GM18951 (cell line): ENCODE data around the gene NRDE2.

ENCODE experiments used
- POLR2A ChIP-seq: IDR thresholded peaks from 4 replicates; pipeline ENCODE4 v1.6.1; 2011; ENCODE audit warnings: mild to moderate bottlenecking; ENCODE audit not compliant: insufficient read length, insufficient read depth; ENCODE audit errors: extremely low read depth
- in situ Hi-C: fragments of 300-500 bp; cut with MboI; formaldehyde crosslinking; loops from one replicate; pipeline ENCODE4 v1.12.0; 2022; ENCODE audit warnings: low sequenced_read_pairs, mixed read lengths, inconsistent platforms; ENCODE audit not compliant: unreplicated experiment

NRDE2 gene

DNA sequence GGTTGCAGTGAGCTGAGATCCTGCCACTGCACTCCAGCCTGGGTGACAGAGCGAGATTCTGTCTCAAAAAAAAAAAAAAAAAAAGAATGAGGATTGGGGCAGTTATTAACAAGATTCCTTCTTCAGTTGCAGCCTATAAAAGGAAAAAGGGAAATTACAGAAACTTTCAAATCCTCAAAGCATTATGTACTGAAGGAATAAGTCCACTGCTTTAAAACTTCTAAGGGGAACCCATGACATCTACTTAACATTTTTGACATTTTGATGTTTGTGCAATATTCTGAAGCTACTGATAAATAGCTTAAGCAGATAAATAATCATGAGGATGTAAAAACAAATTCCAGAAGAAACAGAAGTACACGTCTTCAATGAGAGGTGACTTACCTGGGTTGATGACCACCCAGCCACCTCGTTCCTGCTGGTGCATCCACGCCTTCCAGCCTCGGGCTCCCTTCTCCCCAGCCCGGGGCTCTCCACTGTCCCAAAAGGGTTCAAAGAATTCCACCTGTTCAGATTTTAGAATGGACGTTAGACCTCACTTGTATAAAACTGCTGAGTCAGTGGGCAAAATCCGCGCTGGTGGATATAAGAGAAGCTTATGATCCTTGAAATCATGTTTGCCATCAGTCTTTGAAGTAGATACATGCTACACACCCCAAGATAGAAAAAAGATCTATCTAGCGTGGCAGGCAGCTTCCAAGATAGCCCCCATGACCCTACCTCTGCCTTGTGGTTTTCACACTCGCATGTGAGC, 33.7 kb downstream of the NRDE2 start:
- no peak for TF ChIP-seq POLR2A
- in situ Hi-C loops, result no loop called here

DNA sequence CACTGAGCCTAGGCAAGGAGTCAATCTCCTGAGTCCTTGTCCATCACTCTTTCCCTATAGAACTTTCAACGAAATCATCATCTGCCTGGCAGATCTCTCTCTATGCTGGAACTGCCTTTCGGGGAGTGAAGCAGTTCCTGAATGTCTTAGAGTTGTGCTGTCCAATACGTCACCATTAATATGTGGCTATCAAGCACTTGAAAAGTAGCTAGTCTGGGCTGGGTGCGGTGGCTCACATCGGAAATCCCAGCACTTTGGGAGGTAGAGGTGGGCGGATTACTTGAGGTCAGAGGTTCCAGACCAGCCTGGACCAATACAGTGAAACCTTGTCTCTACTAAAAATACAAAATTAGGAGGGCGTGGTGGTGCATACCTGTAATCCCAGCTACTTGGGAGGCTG, 35.1 kb downstream of the NRDE2 start:
- TF ChIP-seq POLR2A, result no peak

DNA sequence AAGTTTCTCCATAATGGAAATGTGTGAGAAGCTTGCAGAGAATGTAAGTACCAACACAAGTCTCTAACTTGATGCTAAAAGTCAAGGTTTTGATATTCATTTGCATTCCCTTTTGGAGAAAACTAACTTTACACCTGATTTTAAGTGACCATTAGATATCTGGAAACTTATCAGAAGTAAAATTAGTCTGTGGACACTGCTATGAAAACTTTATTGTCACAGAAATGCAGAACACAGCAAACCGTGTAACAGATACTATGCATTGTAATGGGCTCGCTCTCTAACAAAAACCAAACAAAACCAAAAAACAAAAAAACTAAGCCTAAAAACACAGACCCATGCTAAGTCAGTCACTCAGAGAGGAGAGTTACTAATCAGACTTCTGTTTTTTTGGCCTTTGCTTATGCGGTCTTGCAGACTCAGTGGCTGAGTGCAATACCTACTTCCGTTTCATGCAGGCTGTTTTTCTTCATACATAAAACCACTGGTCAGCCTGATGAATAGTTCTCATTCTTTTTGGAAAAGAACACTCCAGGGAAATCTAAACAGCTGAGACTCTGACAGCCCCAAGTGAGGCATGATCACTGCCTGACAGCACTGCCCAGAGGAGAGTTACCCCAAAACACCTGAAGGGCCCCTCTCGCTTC, 35.7 kb downstream of the NRDE2 start:
- in situ Hi-C loops, result no loop called here
- no peak for TF ChIP-seq POLR2A

More for the DNA sequence above, 35.1 kb downstream of the NRDE2 start:
- in situ Hi-C loops, result no loop called here

- in situ Hi-C loops, result no loop called here
- no peak for TF ChIP-seq POLR2A
Measured at GRCh38 chr14:90294872-90295271, 36.9 kb downstream of the NRDE2 start.

- no peak for TF ChIP-seq POLR2A
- in situ Hi-C loops, result no loop called here
Measured at GRCh38 chr14:90293766-90294730, 37.7 kb downstream of the NRDE2 start.

- TF ChIP-seq POLR2A, result no peak
- in situ Hi-C loops, result no loop called here
Measured at GRCh38 chr14:90291699-90292098, 40.0 kb downstream of the NRDE2 start.

DNA sequence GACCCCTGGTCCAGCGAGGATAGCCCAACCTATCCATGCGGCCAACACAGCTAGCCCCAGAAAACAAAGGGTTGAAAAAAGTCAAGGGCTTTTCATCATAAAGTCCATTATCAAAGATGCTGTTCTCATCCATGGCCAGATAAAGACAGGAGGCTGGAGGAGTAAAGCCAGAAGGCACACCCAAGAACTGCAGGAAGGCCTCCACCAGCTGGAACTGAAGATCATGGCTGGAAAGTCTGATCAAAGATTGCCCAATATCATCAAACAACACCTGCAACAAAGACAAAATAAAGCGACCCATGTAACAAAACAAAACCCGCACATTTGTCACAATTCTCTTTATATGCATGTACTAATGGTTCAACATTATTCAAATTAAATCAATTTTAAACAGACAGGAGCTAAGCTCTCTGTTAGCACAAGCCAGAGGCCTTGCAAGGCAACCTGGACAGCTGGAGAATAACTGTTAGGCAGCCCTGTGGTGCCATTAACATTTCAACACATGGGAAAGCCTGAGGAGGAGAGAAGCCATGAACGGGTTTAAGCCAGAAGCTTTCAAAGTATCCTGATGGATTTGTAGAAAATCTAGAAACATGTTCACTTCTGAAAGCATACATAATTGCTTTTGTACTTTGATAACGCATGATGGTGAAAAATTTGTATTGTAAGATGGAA, 41.3 kb downstream of the NRDE2 start:
- in situ Hi-C loops, result no loop called here
- no peak for TF ChIP-seq POLR2A

DNA sequence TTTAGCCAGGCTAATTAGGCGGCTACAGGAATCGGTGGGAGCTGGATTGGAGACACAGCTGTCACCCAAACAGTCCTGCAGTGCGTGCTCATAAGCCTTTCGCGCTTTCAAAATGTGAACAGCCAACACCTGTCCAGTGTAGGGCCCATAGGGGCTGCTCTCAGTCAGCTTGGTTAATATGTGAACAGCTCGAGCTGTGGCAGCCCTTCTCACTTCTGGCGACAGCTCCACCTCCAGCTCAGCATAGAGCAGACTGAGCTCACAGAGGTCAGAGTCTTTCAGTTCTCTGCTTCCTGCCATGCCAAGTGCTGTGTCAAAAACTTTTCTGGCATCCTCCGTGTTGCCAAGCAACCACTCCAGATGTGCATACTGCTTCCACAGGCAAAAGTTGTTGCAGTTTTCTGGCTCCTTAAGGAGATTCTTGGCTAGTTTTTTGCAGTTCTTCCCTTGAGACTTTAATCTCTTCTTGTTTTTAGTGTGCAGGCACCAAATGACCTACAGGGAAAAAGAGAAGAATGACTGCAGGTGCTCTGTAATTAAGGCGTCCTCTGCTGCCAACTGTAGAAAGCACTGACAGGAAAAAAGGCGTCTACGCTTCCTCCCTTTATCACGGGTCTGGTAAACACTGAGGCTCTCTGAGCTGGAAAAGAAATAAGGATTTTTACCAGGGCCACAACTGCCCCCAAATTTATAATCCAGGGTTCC, 42.9 kb downstream of the NRDE2 start:
- in situ Hi-C loops, result no loop called here
- no peak for TF ChIP-seq POLR2A

DNA sequence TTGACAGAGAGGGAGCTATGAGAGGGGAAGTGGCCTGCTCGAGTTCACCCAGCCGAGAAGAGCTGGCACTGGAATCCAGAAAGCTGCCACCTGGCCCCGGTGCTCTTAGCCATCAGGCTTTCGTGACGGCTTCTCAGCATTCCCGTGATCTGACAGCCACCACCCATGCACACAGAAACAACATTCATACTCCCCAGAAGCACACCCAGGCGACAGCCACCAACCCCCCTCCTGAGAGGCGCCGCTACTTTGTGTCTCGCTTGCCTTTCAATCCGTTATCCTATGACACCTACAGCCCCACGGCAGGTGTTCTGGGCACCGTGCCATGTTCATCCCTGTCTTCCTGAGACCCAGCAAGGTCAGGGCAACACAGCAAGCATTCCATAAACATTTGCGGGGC, 44.0 kb downstream of the NRDE2 start:
- no peak for TF ChIP-seq POLR2A
- in situ Hi-C loops, result no loop called here

DNA sequence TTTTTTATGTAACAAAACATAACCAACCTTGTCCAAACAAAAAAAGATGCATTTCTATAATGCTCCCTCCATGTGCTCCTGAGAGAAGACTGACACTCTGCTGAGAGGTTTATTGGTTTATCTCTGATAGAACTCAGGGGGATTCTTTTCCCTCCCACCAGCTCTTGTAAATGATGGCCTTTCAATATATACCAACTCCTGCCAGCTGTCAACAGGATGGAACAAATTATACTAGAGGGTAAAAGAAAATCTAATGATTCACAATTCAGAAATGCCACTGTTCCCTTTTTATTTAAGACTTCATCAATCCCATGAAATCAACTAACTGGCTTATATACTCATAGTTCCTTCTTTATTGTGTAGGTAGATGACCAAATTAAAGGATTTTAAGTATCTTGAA, 50.0 kb downstream of the NRDE2 start:
- no peak for TF ChIP-seq POLR2A

GRCh38 chr14:90281261-90281660, 50.5 kb downstream of the NRDE2 start:
- no peak for TF ChIP-seq POLR2A
- in situ Hi-C loops, result no loop called here

More for the DNA sequence above, 50.0 kb downstream of the NRDE2 start:
- in situ Hi-C loops, result no loop called here

- no peak for TF ChIP-seq POLR2A
- in situ Hi-C loops, result no loop called here
Measured at GRCh38 chr14:90280096-90280495, 51.6 kb downstream of the NRDE2 start.
